SK-N-MC (cell line): ENCODE results near the gene XIRP1.

Source experiments
- EZH2 ChIP-seq: fragments of 200-600 bp; sonication (generic); IDR thresholded peaks from one replicate; pipeline ENCODE4 v1.6.1; 2017; ENCODE audit warnings: antibody characterized with exemption
- FOXP2 ChIP-seq: optimal IDR thresholded peaks from 2 replicates; pipeline ENCODE3; 2011; ENCODE audit warnings: mild to moderate bottlenecking, moderate library complexity; ENCODE audit not compliant: insufficient read depth; ENCODE audit errors: extremely low read length, control extremely low read depth
- POLR2AphosphoS5 ChIP-seq: IDR thresholded peaks from 2 replicates; pipeline ENCODE4 v1.6.1; 2012; ENCODE audit warnings: mild to moderate bottlenecking, low read depth, low read length, borderline replicate concordance

- TF ChIP-seq POLR2AphosphoS5 (no peak), EZH2 (no peak), FOXP2 (no peak)
These were observed 25.4 kb downstream of the XIRP1 start for GRCh38 chr3:39166932-39167532.
